GM03348 (cell line): ENCODE data around the gene DCLK2.

ENCODE experiments used
- DNase-seq: peaks from one replicate; pipeline ENCODE4 v3.0.0; 2012; ENCODE audit warnings: low spot score

The DCLK2 gene

GRCh38 chr4:150070464-150071170, 7.6 kb upstream of the DCLK2 start:
- DNase-seq, result peak; percentile 25

DNA sequence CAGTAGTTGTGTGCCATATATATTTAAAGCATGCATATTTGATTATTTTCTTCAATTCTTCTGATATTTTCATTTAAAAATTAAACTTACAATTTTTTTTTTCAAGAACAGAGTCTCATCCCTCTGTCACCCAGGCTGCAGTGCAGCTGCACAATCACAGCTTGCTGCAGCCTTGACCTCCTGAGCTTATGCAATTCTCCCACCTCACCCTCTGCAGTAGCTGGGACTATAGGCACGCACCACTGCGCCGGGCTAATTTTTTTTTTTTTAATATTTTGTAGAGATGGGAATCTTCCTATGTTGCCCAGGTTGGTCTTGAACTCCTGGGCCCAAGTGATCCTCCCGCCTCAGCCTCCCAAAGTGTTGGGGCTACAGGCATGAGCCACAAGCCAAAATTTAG, 5.8 kb upstream of the DCLK2 start:
- DNase-seq, result no peak

DNA sequence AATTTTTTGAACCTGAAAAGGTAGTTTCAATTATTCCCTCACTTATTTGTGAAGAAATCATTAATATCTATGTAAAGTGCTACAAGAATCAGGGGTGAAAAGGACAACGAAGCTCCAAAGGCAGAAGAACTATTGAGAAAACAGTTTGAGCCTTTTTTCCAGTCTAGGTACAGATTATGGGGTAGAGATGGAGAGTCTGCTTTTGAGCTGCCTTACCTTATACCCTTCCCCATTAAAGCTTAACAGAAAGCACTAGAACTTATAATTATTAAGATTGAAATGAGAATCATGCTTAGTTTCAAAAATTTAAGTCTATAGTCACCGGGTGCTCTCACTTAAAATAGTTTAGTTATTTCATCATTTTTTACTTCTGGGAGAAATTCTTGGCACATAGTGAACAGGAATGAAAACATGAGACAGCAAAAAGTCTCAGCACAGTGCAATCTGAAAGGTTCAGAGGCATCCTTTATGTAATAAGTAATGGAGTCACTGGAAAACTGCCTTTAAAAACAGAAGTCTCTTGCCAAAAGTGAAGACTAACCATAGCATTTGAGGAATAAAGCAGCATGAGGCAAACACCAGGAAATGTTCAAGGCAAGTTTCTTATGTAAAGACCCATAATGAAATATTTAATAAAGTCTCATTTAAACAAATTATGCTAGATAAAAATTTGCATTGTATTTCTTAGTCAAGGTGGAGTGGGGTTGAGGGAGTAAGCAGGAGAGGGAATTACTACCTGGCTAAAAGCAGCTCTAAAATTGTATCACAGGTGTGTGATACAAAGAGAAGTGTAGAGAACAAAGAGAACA, 5.1 kb upstream of the DCLK2 start:
- peak; percentile 83 for DNase-seq

DNA sequence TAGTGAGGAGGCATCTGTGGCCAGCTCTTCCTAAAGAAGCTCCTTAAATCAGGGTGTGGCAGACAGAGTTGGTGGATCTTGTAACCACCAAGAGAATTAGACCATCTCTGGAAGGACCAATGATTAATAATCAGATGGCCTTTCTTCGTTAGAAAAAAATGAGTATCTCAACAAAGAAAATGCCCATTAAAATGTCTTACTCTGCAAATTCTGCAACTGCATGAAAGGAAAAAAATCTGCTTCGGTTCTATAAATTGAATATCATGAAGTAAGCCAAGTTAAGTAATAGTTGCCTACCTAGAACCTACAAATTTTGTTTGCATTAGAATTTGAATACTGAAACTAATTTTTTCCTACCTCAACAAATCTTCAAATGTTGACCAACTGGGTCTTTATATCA, 4.2 kb upstream of the DCLK2 start:
- no peak for DNase-seq

- no peak for DNase-seq
Observed at GRCh38 chr4:150078579-150079080, 385 bp downstream of the DCLK2 start.

GRCh38 chr4:150079081-150079581, 886 bp downstream of the DCLK2 start:
- DNase-seq, result peak; percentile 65

DNA sequence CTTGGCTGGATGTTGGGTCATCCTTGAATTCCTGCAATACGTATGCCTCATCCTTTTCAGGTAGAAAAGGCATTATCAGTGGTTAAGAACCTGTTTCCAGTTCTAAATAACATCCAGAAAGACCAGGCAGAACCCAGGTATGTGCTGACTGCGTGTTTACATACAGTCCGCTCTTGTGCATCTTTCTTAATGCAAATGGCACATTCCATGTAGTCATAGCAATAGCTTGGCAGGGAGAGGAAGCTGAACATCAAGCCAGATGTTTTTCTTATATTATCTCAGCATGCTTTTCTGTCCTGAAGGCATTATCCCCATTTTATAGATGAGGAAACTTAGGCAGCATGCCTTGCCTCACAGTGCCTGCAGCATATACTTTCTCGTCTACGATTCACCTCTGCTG, 2.1 kb downstream of the DCLK2 start:
- no peak for DNase-seq

DNA sequence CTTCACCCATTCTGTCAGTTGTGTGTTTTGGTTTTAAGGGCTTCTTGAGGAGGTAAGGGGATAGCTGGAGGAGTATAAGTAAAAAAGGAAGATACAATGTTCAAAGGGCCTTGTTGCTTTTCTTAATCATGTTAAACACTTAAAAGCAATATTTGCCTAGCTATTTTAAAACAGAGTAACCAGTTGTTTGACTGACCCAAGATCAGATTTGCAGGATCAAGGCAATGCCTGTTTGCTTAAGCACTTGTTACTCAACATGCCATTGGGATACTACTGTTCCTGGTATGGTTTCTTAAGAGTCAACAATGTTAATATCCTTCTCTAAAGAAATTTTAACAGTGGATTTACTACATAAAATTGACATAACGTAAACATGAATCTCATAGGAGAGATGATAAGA, 2.6 kb downstream of the DCLK2 start:
- no peak for DNase-seq

GRCh38 chr4:150082241-150082640, 4.0 kb downstream of the DCLK2 start:
- no peak for DNase-seq

DNA sequence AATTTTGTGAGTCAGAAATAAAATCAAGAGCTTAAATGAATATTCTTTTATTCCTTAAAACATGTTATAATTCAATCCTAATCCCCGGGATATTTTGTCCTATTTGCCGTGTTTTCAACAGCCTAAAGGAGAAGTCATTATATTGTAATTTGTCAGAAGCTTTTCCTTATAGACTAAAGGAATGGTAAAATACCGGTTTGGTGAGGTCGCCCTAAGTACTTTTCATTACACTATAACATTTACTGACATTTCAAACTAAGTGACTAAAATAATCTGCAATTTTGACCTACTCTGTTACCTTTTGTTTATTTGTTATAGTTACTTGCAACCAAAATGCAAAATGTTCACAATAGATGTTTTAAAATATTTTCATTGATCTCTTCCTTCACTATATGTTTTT, 8.8 kb downstream of the DCLK2 start:
- DNase-seq, result no peak

DNA sequence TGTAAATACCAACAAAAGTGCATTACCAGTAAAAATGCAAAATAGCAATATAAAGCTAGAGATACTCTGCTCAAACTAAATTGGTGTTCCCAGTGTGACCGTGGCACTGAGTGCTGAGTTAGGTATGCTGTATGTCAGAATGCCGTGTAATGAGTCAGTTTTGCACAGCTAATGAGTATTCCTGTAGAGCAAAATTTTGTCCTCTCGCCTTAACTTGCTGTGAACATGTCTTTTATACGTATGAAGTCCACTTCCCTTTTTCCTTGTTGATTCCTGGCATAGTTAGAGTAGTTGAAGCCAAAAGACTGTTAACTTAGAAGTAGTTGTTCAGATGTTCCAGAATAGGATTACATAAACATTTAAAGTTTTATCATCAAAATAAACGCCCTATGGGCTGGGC, 11.5 kb downstream of the DCLK2 start:
- no peak for DNase-seq

GRCh38 chr4:150090836-150091235, 12.6 kb downstream of the DCLK2 start:
- no peak for DNase-seq

DNA sequence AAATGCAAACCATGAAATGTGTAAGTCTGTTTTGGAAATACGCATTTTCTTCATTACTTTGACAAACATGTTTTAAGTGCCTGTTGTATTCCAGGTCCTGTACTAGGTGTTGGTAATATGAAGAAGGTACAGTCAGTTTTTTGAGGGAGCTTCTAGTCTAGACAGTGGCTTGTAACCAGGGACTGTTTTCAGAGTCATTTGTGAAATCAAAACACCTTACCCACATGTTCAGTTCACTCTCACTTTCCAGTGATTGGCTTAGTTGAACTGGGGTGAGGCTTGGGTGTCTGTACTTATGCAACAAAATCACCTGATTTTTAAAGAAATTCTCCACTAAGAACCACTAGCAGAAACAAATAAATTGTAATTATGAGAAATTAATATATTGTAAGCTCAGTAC, 16.4 kb downstream of the DCLK2 start:
- DNase-seq, result no peak

GRCh38 chr4:150096625-150097024, 18.4 kb downstream of the DCLK2 start:
- DNase-seq, result no peak

GRCh38 chr4:150098214-150098613, 20.0 kb downstream of the DCLK2 start:
- DNase-seq, result no peak

- no peak for DNase-seq
Observed at GRCh38 chr4:150104404-150105027, 26.3 kb downstream of the DCLK2 start.

- no peak for DNase-seq
Observed at GRCh38 chr4:150106886-150107285, 28.6 kb downstream of the DCLK2 start.

DNA sequence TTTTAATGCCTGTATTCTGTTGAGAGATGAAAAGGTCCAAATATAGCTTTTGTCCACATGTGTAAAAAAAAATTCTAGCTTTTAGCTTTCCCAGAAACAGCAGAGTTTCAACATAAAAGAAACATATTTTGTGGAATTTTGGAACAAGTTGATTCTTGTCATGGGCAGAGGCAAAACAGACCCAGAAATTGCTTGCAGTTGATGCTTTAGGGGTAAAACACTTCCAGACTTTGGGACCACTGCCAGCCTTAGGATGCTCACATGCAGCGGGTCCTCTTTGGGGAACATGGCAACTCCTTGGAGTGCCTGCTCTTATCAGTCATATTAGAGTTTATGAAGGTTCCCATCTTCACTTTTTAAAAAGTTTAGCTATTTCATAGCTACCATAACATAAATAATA, 30.4 kb downstream of the DCLK2 start:
- DNase-seq, result no peak

DNA sequence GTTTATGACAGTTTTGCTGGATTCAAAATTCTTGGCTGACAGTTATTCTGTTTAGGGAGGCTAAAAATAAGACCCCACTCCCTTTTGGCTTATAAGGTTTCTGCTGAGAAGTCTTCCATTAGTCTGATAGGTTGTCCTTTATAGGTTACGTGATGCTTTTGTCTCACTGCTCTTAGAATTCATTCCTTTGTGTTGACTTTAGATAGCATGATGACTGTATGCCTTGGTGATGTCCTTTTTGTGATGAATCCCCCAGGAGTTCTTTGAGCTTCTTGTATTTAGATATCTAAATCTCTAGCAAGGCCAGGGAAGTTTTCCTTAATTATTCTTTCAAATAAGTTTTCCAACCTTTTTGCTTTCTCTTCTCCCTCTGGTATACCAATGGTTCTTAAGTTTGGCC, 36.4 kb downstream of the DCLK2 start:
- no peak for DNase-seq

- no peak for DNase-seq
Observed at GRCh38 chr4:150115851-150116250, 37.6 kb downstream of the DCLK2 start.

DNA sequence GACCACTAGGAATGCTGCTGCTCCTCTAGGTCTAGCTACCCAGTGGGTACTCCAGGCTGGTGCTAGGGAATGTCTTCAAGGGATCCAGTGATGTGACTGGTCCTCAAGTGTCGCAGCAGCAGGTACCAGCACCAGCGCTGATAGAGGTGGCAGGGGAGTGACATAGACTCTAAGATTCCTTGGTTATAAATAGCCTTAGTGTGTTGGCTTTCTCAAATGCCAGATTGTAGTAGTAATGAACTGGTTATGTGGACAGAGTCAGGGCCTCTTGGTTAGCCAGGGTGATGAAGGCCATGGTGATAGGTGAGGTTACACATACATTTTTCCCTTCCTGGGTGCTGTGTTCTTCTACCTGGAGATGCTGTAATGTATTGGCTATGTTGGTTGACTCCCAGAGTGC, 38.3 kb downstream of the DCLK2 start:
- DNase-seq, result no peak

DNA sequence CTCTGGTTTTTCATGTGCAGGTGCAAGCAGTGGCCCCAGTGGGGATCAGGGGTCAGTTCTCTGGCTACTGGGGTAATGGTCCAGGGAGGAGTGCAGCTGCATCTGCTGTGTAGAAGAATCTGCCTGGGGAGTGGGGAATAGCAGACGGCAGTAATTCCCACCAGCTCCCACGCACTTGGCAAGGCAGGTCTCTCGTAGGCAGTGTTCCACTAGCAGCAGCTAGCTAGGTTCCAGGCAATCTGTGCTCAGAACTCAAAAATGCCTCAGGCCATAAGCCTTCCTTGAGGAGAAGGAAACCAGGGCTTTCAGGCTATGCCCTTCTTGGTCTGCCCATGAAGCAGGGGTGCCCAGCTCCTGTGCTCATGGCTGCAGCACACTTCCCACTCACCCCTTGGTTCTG, 38.8 kb downstream of the DCLK2 start:
- DNase-seq, result no peak

GRCh38 chr4:150117629-150118028, 39.4 kb downstream of the DCLK2 start:
- no peak for DNase-seq
